GM18909 (cell line): ENCODE results near the gene EEF1B2.
"Not testable (repeated sequence)": the region's sequence is repeated elsewhere in the genome, so short reads cannot be mapped to it uniquely, and the experiment has no call there.

Source experiments
- ATAC-seq: cut with Tn5 transposase; IDR thresholded peaks from one replicate; pipeline ENCODE4 v1.9.1; 2021; ENCODE audit warnings: mild to moderate bottlenecking; ENCODE audit not compliant: unreplicated experiment, poor library complexity

Gene EEF1B2

GRCh38 chr2:206163251-206163880, 3.7 kb downstream of the EEF1B2 start:
- no peak for ATAC-seq

- ATAC-seq = no peak
Observed at GRCh38 chr2:206164261-206164862, 4.7 kb downstream of the EEF1B2 start.

- not testable (repeated sequence) for ATAC-seq
Observed at GRCh38 chr2:206168230-206168629, 8.5 kb downstream of the EEF1B2 start.

- ATAC-seq = not testable (repeated sequence)
Observed at GRCh38 chr2:206171624-206172397, 12.1 kb downstream of the EEF1B2 start.

GRCh38 chr2:206173147-206173546, 13.5 kb downstream of the EEF1B2 start:
- no peak for ATAC-seq

- no peak for ATAC-seq
Observed at GRCh38 chr2:206176121-206176520, 16.4 kb downstream of the EEF1B2 start.

GRCh38 chr2:206176901-206177300, 17.2 kb downstream of the EEF1B2 start:
- ATAC-seq = no peak

GRCh38 chr2:206181526-206181925, 21.8 kb downstream of the EEF1B2 start:
- not testable (repeated sequence) for ATAC-seq

GRCh38 chr2:206189691-206190090, 30.0 kb downstream of the EEF1B2 start:
- no peak for ATAC-seq

GRCh38 chr2:206190111-206190510, 30.4 kb downstream of the EEF1B2 start:
- ATAC-seq = no peak

- no peak for ATAC-seq
Observed at GRCh38 chr2:206190689-206191088, 31.0 kb downstream of the EEF1B2 start.

- ATAC-seq = no peak
Observed at GRCh38 chr2:206192157-206192556, 32.5 kb downstream of the EEF1B2 start.

GRCh38 chr2:206193671-206194357, 34.1 kb downstream of the EEF1B2 start:
- ATAC-seq = no peak

- no peak for ATAC-seq
Observed at GRCh38 chr2:206198677-206199076, 39.0 kb downstream of the EEF1B2 start.

- no peak for ATAC-seq
Observed at GRCh38 chr2:206201075-206201848, 41.6 kb downstream of the EEF1B2 start.

GRCh38 chr2:206202446-206202845, 42.8 kb downstream of the EEF1B2 start:
- no peak for ATAC-seq

- ATAC-seq = no peak
Observed at GRCh38 chr2:206203331-206203730, 43.6 kb downstream of the EEF1B2 start.

GRCh38 chr2:206204710-206205109, 45.0 kb downstream of the EEF1B2 start:
- no peak for ATAC-seq

- ATAC-seq = not testable (repeated sequence)
Observed at GRCh38 chr2:206207316-206207715, 47.6 kb downstream of the EEF1B2 start.

- ATAC-seq = no peak
Observed at GRCh38 chr2:206208900-206209299, 49.2 kb downstream of the EEF1B2 start.
